ENCODE results near the gene RAMP1.
"Not testable (repeated sequence)": the region's sequence is repeated elsewhere in the genome, so short reads cannot be mapped to it uniquely, and the experiment has no call there.

Gene RAMP1

GRCh38 chr2:237931205-237931721, 71.8 kb downstream of the RAMP1 start:
- peak; percentile 76 for DNase-seq
- in situ Hi-C loops (cut with MboI; ENCODE audit: low pct_unique_long_range_greater_than_20kb, low sequenced_read_pairs) = no loop called here

DNA sequence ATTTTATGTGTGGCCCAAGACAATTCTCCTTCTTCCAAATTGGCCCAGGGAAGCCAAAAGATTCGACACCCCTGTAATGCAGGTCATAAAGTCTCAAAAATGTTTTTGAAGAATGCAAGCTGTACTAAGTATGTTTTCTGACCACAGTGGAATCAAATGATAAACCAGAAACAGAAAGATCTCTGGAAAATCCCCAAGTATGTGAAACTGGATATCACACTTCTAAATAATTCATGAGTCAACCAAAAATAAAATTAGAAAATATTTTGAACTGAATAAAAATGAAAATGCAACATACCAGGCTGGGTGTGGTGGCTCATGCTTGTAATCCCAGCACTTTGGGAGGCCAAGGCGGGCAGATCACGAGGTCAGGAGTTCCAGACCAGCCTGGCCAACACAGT, 73.3 kb downstream of the RAMP1 start:
- no peak for DNase-seq
- in situ Hi-C loops (cut with MboI; ENCODE audit: low pct_unique_long_range_greater_than_20kb, low sequenced_read_pairs) = no loop called here

DNA sequence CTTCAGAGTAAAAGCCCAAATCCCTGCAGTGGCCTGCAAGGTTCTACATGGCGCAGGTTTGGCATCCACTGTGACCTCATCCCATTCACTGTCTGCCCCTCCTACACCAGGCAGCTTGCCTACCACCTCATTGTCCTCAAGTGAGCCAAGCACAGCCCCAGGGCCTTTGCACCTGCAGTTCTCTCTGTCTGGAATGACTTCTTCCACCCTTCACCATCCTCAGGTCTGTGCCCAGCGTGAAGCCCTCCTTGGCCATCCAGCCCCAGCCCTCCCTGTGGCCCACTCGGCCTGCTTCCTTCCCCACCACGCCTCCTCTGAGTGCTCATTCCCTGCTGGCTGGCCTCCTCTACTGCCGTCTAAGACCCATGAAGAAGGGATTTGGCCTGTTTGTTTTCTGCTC, 74.8 kb downstream of the RAMP1 start:
- in situ Hi-C loops (cut with MboI; ENCODE audit: low pct_unique_long_range_greater_than_20kb, low sequenced_read_pairs) = no loop called here
- DNase-seq = no peak

DNA sequence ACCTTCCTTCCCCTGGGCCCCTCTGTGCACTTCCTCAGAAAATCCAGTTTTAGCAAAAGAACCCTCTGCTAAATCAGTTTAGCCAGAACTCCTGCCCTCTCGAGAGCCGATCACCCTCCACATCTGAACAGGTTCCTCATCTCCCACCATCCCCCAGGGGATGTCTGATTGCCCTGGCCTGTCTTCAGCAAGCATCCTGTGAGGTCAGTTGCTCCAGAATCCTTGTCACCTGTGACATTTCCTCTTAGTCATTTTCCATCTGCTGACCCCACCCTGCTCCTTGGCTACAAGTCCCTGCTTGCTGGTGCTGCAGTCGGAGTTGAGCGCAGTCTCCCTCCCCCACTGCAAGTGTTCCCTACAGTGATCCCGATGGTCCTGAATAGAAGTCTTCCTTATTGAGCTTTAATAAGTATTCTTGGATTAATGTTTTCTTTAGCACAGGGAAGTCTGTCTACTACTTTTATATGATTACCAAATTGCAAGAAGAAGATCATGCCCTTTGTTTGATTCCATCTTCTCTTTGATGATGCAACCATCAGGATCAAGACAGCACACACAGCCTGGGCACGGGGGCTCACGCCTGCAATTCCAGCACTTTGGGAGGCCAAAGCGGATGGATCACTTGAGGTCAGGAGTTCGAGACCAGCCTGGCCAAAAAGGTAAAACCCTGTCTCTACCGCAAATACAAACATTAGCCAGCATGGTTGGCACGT, 76.5 kb downstream of the RAMP1 start:
- in situ Hi-C loops (cut with MboI; ENCODE audit: low pct_unique_long_range_greater_than_20kb, low sequenced_read_pairs) = no loop called here

GRCh38 chr2:237939251-237939650, 79.8 kb downstream of the RAMP1 start:
- no peak for DNase-seq

More for the DNA sequence above, 76.5 kb downstream of the RAMP1 start:
- peak; percentile 51 for DNase-seq

DNA sequence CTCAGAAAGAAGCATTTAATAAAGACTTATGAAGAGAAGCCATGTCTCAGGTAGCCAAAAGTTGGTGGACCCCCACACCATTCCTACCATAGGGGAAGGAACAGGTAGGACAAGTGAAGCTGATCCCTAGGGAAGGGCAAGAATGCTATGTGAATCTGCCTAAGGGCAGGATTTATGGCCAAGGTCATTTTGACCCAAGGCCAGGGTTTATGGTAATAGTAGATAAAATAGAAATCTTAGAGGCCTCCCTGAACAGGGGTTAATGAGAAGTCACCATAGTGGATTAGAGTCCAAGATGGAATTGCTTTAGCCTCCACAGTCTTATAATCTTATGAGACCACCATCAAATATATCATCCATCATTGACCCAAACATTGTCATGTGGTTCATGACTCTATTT, 81.4 kb downstream of the RAMP1 start:
- no peak for DNase-seq
- in situ Hi-C loops (cut with MboI; ENCODE audit: low pct_unique_long_range_greater_than_20kb, low sequenced_read_pairs) = no loop called here

More at GRCh38 chr2:237939251-237939650, 79.8 kb downstream of the RAMP1 start:
- in situ Hi-C loops (cut with MboI; ENCODE audit: low pct_unique_long_range_greater_than_20kb, low sequenced_read_pairs) = no loop called here

DNA sequence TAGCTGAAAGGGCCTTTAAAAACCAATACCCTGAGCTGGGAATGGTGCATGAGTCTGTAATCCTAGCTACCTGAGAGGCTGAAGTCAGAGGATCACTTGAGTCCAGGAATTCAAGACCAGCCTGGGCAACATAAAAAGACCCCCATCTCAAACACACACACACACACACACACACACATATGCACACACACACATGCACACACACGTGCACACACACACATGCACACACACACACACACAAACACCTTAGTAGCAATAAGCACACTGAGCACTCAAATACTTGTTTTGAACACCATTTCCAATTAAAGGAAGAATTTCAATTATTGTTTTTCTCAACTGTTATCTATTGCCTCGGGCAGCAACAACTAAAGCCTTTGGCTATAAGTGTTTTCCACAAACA, 81.8 kb downstream of the RAMP1 start:
- DNase-seq = no peak
- in situ Hi-C loops (cut with MboI; ENCODE audit: low pct_unique_long_range_greater_than_20kb, low sequenced_read_pairs) = no loop called here

DNA sequence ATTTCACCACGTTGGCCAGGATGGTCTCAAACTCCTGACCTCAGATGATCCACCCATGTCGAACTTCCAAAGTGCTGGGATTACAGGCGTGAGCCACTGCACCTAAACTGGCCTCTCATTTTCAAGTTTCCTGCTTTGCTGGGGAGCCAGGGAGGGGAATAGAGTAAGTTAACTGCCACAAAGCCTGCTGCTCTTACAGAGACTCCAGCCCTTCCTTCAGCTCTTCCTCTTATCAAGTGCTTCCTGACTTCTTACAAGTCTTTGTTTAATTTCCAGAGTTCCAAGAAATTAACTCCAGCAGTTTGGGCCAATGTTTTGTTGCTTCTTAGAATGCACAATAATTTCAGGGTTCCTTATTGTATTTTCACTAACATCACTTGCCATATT, 83.1 kb downstream of the RAMP1 start:
- peak; percentile 56 for DNase-seq
- in situ Hi-C loops (cut with MboI; ENCODE audit: low pct_unique_long_range_greater_than_20kb, low sequenced_read_pairs) = no loop called here

DNA sequence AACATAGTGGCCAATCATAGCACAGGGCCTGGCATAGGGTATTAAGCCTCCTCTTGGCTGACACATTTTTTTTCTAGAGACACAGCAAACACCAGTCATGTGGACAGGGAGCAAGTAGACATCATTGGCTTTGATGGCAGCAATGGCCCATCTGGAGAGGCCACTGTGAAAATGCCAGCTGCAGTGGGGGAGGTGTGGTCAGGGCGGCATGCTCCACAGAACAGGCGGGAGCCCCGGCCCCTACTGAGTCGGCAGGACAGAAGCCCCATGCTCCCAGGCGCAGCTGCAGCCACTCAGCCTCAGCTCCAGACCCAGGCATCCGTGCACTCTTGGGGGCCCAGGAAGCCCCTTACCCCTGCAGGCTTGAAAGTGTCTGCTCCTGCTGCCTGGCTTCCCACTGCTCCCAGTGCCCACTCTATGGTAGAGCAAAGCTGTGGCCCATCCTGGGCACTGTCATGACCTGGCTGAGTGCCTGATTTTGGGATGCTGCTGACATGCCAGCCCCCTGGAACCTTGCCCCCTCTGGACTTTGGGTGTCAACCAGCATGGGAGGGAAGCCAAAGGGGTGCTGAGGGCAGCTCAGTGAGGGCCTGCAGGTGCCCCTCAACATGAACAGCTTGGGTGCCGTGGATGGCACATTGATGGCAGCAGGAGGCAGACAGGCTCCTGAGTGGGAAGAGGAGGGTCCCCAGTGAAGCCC, 84.1 kb downstream of the RAMP1 start:
- in situ Hi-C loops (cut with MboI; ENCODE audit: low pct_unique_long_range_greater_than_20kb, low sequenced_read_pairs) = no loop called here
- no peak for DNase-seq

- no peak for DNase-seq
- in situ Hi-C loops (cut with MboI; ENCODE audit: low pct_unique_long_range_greater_than_20kb, low sequenced_read_pairs) = no loop called here
These were observed 84.9 kb downstream of the RAMP1 start for GRCh38 chr2:237944302-237944701.

DNA sequence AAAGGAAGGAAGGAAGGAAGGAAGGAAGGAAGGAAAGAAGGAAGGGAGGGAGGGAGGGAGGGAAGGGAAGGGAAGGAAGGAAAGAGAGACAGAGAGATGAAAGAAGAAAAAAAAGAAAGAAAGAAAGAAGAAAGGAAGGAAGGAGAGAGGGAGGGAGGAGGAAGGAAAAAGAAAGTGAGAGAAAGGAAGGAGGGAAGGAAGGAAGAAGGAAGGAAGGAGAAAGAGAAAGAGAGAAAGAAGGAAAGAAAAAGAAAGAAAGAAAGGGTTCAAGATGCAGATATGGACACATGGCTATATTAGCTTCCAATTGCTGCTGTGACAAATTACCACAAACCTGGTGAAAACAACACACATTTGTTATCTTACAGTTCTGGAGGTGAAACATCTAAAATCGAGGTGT, 87.0 kb downstream of the RAMP1 start:
- no peak for DNase-seq
- in situ Hi-C loops (cut with MboI; ENCODE audit: low pct_unique_long_range_greater_than_20kb, low sequenced_read_pairs) = no loop called here

DNA sequence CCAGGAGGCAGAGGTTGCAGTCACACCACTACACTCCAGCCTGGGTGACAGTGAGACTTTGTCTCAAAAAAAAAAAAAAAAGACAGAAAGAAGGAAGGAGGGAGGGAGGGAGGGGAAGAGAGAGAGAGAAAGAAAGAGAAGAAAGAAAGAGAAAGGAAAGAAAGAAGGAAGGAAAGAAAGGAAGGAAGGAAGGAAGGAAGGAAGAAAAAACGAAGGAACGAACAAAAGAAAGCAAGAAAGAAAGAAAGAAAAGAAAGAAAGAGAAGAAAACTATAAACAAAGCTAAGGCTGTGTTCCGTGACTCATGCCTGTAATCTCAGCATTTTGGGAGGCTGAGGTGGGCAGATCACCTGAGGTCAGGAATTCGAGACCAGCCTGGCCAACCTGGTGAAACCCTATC, 91.9 kb downstream of the RAMP1 start:
- DNase-seq; in situ Hi-C loops (cut with MboI; ENCODE audit: low pct_unique_long_range_greater_than_20kb, low sequenced_read_pairs): not testable (repeated sequence)

GRCh38 chr2:237951878-237952277, 92.5 kb downstream of the RAMP1 start:
- in situ Hi-C loops (cut with MboI; ENCODE audit: low pct_unique_long_range_greater_than_20kb, low sequenced_read_pairs) = no loop called here
- no peak for DNase-seq

DNA sequence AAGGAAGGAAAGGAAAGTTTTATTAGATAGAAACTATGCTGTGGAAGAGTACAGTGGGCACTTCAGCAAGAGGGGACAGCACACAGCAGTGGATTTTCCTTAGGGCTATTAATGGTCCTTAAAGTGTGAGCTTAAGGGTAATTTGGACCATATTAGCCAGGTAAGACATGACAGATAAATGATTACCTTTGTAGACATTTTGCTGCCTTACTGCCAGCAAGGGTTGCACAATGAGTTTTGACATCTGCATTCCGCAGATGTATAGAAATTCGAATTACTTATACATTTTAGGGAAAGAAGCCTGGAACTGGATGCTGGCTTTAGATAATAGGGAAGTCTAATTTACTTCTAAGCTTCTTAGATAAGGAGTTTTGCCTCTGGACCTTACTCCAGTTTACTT, 93.4 kb downstream of the RAMP1 start:
- DNase-seq = no peak
- in situ Hi-C loops (cut with MboI; ENCODE audit: low pct_unique_long_range_greater_than_20kb, low sequenced_read_pairs) = no loop called here

DNA sequence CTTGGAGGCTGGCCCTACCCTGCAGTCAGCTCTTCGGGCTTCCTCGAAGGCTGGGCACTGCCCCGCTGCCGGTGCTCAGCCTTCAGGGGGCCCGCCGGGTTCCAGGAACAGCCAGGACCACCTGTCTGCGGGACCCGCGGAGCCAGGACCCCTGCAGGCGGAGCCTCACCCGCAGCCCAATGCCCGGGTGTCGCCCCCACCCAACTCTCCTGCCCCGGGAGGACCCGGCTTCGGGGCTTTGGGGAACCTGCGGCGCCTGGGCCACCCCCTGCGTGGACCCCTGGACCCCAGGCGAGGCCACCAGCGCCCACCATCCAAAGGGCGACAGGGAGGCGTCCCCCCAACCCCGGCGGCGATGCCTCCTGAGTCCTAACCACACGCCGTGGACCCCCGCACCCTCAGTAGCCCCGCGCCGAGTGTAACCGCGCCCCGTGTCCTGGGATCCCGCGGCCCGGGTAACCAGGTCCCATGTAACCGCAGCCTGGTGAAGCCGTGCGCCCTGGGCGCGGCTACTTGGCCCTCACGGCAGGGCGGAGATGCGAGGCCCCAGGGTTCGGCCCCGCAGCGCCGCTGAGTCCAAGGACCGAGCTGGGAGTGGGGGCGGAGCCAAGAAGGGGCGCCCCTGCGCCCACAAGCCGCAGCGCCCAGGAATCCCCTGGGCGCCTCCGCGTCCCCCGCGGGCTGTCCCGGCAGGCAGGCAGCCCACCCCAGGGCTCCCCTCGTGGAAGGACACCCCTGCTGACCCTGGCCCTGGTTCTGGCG, 96.4 kb downstream of the RAMP1 start:
- DNase-seq = no peak
- in situ Hi-C loops (cut with MboI; ENCODE audit: low pct_unique_long_range_greater_than_20kb, low sequenced_read_pairs) = no loop called here

- in situ Hi-C loops (cut with MboI; ENCODE audit: low pct_unique_long_range_greater_than_20kb, low sequenced_read_pairs) = no loop called here
- no peak for DNase-seq
These were observed 96.9 kb downstream of the RAMP1 start for GRCh38 chr2:237956402-237956736.

DNA sequence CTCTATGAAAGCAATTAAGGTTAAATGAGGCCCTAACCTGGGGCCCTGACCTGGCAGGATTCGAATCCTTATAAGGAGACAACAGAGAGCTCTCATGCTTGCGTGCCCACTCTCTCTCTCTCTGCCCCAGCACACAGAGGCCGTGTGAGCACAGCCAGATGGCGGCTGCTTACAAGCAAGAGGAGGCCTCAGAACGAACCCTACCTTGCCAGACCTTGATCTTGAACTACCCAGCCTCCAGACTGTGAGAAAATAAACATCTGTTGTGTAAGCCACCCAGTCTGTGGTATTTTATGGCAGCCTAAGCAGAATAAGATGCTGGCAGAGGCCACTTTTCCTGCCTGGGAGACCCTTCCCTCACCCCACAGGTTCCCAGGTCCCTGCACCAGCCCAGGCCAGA, 102.2 kb downstream of the RAMP1 start:
- no peak for DNase-seq
- in situ Hi-C loops (cut with MboI; ENCODE audit: low pct_unique_long_range_greater_than_20kb, low sequenced_read_pairs) = no loop called here
